C4-2B (cell line): ENCODE data around the gene UBC.

Experiments
- ZFX ChIP-seq: fragments of 450-650 bp; IDR thresholded peaks from 2 replicates; pipeline ENCODE4 v1.6.1; 2017
- TF ChIP-seq, protein P1 (sequence below): fragments of 450-650 bp; conservative IDR thresholded peaks from 2 replicates; pipeline ENCODE4 v1.5.1; 2017; ENCODE audit warnings: mild to moderate bottlenecking

DNA sequence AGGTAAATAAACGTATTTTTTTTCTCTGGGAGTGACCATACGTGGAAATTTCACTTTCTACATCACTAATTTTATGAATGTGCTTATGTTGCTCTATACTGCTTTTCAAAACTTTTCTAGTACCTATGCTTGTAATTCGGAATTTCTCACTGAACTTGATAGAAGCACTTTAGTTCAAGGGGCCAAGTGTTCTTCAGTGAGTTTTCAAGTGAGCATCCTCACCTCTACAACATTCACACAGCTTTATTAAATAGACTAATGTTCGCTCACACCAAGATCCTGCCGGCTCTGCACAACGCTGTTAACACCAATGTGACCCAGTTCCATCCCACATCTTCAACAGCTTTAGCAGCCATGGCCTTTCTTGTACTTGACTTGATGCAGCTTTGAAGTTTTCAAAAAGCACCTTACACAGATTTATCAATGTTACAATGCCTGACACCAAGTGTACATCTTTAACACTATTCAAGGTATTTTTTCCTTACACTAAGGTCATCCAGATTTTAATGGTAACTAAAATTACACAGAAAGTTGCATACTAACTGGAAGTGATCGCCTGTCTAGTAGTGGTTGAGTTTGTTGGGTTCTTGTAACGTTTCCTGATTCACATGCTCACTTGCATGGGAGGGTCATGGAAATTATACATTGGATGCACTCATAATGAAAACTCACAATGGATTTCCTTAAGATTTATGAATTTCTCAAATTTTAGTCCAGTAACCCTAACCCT is 4.5 kb downstream of the UBC start:
- TF ChIP-seq, protein P1, sequence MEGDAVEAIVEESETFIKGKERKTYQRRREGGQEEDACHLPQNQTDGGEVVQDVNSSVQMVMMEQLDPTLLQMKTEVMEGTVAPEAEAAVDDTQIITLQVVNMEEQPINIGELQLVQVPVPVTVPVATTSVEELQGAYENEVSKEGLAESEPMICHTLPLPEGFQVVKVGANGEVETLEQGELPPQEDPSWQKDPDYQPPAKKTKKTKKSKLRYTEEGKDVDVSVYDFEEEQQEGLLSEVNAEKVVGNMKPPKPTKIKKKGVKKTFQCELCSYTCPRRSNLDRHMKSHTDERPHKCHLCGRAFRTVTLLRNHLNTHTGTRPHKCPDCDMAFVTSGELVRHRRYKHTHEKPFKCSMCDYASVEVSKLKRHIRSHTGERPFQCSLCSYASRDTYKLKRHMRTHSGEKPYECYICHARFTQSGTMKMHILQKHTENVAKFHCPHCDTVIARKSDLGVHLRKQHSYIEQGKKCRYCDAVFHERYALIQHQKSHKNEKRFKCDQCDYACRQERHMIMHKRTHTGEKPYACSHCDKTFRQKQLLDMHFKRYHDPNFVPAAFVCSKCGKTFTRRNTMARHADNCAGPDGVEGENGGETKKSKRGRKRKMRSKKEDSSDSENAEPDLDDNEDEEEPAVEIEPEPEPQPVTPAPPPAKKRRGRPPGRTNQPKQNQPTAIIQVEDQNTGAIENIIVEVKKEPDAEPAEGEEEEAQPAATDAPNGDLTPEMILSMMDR = no peak
- TF ChIP-seq ZFX = no peak
